NCI-H1417 treated with DMSO at 0.1 percent for 48 hours (cell line): ENCODE data around the gene HIGD1C.

Experiments
- DNase-seq: peaks from one replicate; lab custom pipeline; 2025; lab: John Stamatoyannopoulos, UW

HIGD1C gene

GRCh38 chr12:51018956-51019355, 66.6 kb downstream of the HIGD1C start:
- no peak for DNase-seq

DNA sequence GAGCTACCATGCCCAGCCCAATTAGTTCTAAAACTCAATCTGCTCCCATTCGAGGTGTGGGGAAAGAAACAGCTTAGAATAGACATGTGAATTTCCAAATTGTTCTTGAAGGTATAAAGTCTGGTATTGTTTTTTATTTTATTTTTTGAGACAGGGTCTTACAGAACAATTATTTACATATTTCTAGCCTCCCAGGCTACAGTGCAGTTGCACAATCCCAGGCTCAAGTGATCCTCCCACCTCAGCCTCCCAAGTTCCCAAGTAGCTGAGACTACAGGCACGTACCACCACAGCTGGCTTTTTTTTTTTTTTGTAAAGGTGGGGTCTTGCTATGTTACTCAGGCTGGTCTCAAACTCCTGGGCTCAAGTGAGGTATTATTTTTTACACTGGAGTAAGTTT, 67.6 kb downstream of the HIGD1C start:
- DNase-seq = no peak
